HG02973 (cell line): Measurements from ENCODE around the gene ZNF100.
"Not testable (repeated sequence)": the region's sequence is repeated elsewhere in the genome, so short reads cannot be mapped to it uniquely, and the experiment has no call there.

ENCODE experiments used
- ATAC-seq: cut with Tn5 transposase; IDR thresholded peaks from one replicate; pipeline ENCODE4 v1.9.1; 2021; ENCODE audit warnings: moderate library complexity; ENCODE audit not compliant: unreplicated experiment

Gene ZNF100

GRCh38 chr19:21767065-21767800 lies at the start of gene ZNF100:
TSS of gene ZNF100 (minus strand) at chr19:21767579. CDS start at chr19:21767429, 150 bp downstream.
- peak; percentile 93 for ATAC-seq

DNA sequence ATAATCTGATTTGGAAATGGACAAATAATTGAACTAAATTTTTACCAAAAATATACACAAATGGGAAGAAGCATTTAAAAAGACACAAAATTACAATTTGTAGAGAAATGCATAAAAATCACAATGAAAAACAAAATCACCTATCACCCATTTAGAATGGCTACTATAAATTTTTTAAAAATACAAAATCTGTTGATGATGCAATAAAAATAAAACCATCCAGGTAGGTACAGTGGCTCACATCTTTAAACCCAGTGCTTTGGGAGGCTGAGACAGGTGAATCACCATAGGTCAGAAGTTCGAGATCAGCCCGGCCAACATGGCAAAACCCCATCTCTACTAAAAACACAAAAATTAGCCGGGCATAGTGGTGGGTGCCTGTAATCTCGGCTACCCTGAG lies 45.1 kb upstream of the ZNF100 start:
- ATAC-seq = no peak

- ATAC-seq = not testable (repeated sequence)
These were observed 41.1 kb upstream of the ZNF100 start for GRCh38 chr19:21808400-21809000.

GRCh38 chr19:21789466-21790085 lies 22.2 kb upstream of the ZNF100 start:
- ATAC-seq = no peak

DNA sequence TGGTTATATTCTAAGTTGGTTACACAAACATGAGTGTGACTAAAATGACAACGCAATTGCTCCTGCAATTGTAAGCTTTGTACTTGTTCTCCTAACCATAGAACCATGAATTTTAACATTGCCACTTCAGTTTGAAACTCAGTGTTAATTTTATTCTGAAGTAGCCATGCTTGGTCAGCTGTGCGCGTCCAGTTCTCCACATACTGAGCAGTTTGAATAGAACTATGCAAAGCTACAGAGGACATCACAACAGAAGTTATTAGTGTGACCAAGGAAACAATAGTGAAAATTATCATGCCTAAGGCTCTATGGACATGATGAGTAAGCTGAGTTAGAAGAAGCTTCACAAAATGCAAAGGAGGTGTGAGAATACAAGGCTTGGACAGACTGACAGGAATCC lies 19.6 kb upstream of the ZNF100 start:
- no peak for ATAC-seq

DNA sequence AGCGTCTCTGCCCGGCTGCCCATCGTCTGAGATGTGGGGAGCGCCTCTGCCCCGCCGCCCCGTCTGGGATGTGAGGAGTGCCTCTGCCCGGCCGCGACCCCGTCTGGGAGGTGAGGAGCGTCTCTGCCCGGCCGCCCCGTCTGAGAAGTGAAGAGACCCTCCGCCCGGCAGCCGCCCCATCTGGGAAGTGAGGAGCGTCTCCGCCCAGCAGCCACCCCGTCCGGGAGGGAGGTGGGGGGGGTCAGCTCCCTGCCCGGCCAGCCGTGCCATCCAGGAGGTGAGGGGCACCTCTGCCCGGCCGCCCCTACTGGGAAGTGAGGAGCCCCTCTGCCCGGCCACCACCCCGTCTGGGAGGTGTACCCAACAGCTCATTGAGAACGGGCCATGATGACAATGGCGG lies 8.4 kb upstream of the ZNF100 start:
- not testable (repeated sequence) for ATAC-seq

GRCh38 chr19:21766705-21767064 lies 694 bp downstream of the ZNF100 start:
- ATAC-seq = not testable (repeated sequence)

DNA sequence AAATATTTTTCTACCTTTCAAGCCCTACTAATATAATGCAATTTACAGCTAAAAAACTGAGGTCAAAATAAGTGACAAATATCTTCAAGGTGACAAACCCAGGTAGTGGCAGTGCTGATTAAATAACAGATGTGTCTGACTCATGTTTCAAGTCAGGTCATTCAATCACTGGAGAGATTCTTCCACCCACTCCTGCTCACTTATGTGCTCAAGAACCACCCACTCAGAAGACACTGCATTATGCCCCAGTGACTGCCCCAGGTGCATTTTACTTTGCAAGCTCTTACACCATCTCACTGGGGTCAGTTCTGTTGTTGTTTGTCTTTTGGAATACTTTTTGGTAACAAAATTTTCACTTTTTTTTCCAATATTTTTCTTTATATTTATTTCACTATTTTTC lies 2.2 kb downstream of the ZNF100 start:
- ATAC-seq = no peak

DNA sequence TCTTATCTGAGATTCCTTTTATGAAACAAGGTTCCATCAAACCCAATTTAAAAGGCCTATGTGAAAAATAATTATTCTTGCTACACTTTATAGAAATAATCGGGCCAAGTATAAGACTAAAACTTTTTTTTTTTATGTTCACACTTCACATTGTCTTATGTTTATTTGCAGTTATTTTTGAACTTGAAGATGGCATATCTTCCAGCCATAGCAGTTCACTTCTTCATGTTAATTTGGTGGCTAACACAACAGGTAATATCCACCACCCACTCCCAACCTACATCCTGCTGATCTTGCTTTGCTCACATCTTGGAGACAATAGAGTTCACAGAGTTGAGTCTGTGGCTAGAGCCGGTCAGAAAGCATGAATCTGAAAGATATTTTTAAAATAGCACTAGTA lies 5.8 kb downstream of the ZNF100 start:
- not testable (repeated sequence) for ATAC-seq

GRCh38 chr19:21758296-21758695 lies 9.1 kb downstream of the ZNF100 start:
- ATAC-seq = no peak

GRCh38 chr19:21755555-21755954 lies 11.8 kb downstream of the ZNF100 start:
- not testable (repeated sequence) for ATAC-seq

- ATAC-seq = no peak
These were observed 16.0 kb downstream of the ZNF100 start for GRCh38 chr19:21751384-21751783.

DNA sequence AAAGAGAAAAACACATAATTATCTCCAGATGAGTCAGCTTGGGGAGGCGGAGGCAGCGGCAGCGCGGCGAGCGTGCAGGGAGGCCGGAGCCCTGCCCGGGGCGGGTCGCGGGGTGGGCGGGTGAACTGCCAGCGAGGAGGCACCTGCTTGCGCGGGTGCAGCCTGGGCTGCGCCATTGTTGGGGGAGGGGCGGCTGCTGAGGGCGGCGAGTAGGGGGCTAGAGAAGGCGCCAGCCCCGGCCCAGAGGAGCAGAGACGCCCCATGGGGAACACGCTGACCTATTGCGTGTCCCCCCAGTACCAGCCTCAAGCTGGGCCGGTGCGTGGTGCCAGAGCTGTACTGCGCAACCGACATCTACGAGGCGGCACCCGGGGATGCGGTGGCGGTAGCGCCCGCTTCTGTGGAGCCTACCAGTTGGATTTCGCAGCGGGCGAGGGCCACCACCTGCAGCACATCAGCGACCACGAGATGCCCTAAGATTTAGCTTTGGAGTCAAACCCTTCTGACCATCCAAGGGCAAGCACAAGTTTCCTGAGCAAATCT lies 16.7 kb downstream of the ZNF100 start:
- ATAC-seq = no peak

DNA sequence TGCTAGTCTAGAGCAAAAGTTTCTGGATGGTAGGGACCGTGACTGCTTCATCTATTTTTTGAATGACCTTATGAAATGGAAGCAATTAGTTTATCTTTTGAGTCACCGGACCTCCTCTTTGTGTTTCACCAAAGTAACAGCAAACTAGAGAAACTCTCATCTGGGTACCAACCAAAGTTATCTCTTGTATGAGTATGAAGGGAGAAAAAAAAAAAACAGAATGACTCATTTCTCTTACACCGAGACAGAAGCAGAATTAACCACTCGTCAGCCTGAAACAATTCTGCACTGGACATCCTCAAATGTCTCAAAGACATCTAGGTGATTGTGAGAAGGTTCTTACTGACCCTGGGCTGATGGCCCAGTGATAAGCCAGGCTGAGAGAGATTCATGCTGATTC lies 18.3 kb downstream of the ZNF100 start:
- ATAC-seq = no peak

GRCh38 chr19:21748088-21748487 lies 19.3 kb downstream of the ZNF100 start:
- no peak for ATAC-seq

- ATAC-seq = no peak
These were observed 26.8 kb downstream of the ZNF100 start for GRCh38 chr19:21740559-21740958.

- not testable (repeated sequence) for ATAC-seq
These were observed 40.2 kb downstream of the ZNF100 start for GRCh38 chr19:21726942-21727747.

GRCh38 chr19:21713761-21714160 lies 53.6 kb downstream of the ZNF100 start:
- no peak for ATAC-seq

DNA sequence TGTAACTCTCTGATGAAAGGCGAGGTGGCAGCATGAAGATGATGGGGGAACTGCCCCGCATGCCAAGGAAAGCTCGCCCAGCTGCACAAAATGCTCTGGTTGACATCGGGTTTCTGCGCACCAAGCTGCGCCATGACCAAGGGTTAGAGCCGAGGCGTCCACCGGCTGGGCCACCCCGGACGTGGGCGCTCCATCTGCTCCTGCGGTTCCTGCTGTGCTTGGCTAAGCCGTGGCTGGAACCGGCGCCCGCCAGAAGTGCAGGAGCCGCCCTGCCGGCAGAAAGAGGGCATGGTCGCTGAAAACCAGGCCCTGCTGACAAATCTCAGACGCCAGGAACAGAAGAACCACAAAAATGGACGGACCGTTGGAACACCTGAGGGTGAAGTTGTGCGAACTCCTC lies 57.9 kb downstream of the ZNF100 start:
- no peak for ATAC-seq

DNA sequence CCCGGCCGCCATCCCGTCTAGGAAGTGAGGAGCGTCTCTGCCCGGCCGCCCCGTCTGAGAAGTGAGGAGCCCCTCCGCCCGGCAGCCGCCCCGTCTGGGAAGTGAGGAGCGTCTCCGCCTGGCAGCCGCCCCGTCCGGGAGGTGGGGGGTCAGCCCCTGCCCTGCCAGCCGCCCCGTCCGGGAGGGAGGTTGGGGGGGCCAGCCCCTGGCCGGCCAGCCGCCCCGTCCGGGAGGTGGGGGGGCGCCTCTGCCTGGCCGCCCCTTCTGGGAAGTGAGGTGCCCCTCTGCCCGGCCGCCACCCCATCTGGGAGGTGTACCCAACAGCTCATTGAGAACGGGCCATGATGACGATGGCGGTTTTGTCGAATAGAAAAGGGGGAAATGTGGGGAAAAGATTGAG lies 59.5 kb downstream of the ZNF100 start:
- ATAC-seq = not testable (repeated sequence)

DNA sequence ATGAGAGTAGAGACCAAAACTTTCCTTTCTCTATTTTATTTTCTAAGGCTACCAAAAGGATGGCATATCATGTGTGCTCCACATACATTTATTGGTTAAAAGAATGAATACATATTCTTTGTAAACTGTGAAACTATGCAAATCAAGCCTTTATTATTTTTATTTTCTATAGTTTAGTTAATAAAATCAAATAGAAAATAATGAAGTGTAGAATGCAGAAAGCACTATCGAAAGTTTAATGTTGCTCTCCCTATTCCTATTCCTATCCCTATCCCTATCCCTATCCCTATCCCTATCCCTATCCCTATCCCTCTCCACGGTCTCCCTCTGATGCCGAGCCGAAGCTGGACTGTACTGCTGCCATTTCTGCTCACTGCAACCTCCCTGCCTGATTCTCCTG lies 60.3 kb downstream of the ZNF100 start:
- ATAC-seq = no peak
